GM21515 (cell line): ENCODE measurements around the gene PPARD.
"Not testable (repeated sequence)": the region's sequence is repeated elsewhere in the genome, so short reads cannot be mapped to it uniquely, and the experiment has no call there.

ENCODE experiments used
- ATAC-seq: cut with Tn5 transposase; IDR thresholded peaks from one replicate; pipeline ENCODE4 v1.9.1; 2021; ENCODE audit not compliant: unreplicated experiment

PPARD gene

GRCh38 chr6:35378261-35378660 lies 35.9 kb downstream of the PPARD start:
- ATAC-seq, result no peak

- ATAC-seq, result no peak
These were observed 38.8 kb downstream of the PPARD start for GRCh38 chr6:35381132-35381531.

GRCh38 chr6:35382015-35382414 lies 39.7 kb downstream of the PPARD start:
- no peak for ATAC-seq

GRCh38 chr6:35385457-35386202 lies 43.3 kb downstream of the PPARD start:
- ATAC-seq, result no peak

- no peak for ATAC-seq
These were observed 44.6 kb downstream of the PPARD start for GRCh38 chr6:35386989-35387388.

- no peak for ATAC-seq
These were observed 45.7 kb downstream of the PPARD start for GRCh38 chr6:35388030-35388429.

- no peak for ATAC-seq
These were observed 46.5 kb downstream of the PPARD start for GRCh38 chr6:35388772-35389352.

- not testable (repeated sequence) for ATAC-seq
These were observed 47.0 kb downstream of the PPARD start for GRCh38 chr6:35389386-35389785.

GRCh38 chr6:35391240-35391968 lies 49.0 kb downstream of the PPARD start:
- ATAC-seq, result no peak

- ATAC-seq, result no peak
These were observed 49.8 kb downstream of the PPARD start for GRCh38 chr6:35392111-35392702.

- no peak for ATAC-seq
These were observed 50.7 kb downstream of the PPARD start for GRCh38 chr6:35392773-35393672.

- ATAC-seq, result no peak
These were observed 54.6 kb downstream of the PPARD start for GRCh38 chr6:35396991-35397390.

- no peak for ATAC-seq
These were observed 55.6 kb downstream of the PPARD start for GRCh38 chr6:35397806-35398418.

GRCh38 chr6:35398526-35398925 lies 56.2 kb downstream of the PPARD start:
- no peak for ATAC-seq

GRCh38 chr6:35400111-35400510 lies 57.8 kb downstream of the PPARD start:
- ATAC-seq, result no peak

- no peak for ATAC-seq
These were observed 58.5 kb downstream of the PPARD start for GRCh38 chr6:35400901-35401311.

GRCh38 chr6:35401514-35401913 lies 59.2 kb downstream of the PPARD start:
- no peak for ATAC-seq

- no peak for ATAC-seq
These were observed 59.9 kb downstream of the PPARD start for GRCh38 chr6:35402136-35402855.

GRCh38 chr6:35402856-35403191 lies 60.5 kb downstream of the PPARD start:
- ATAC-seq, result no peak
